Neuronal stem cell (in vitro differentiated cells): Measurements from ENCODE around the gene PCCA.

Source experiments
- DNase-seq: peaks from one replicate; pipeline ENCODE4 v3.0.0-alpha.2; 2013; ENCODE audit warnings: low spot score
- H2AFZ ChIP-seq: one replicate; pipeline ENCODE4 v1.6.1; 2013; ENCODE audit warnings: mild to moderate bottlenecking, low read length, inconsistent platforms
- H2AK5ac ChIP-seq: 2 replicates; pipeline ENCODE4 v1.6.1; 2013; ENCODE audit warnings: low read depth, mild to moderate bottlenecking, inconsistent platforms, low read length, moderate library complexity, mixed read lengths
- H2BK120ac ChIP-seq: 2 replicates; pipeline ENCODE4 v1.6.1; 2013; ENCODE audit warnings: low read depth, mild to moderate bottlenecking, inconsistent platforms, low read length, moderate library complexity, mixed read lengths
- H2BK12ac ChIP-seq: one replicate; pipeline ENCODE4 v1.6.1; 2013; ENCODE audit warnings: low read length, inconsistent platforms
- H2BK15ac ChIP-seq: 2 replicates; pipeline ENCODE4 v1.6.1; 2013; ENCODE audit warnings: mild to moderate bottlenecking, low read length, inconsistent platforms, mixed read lengths
- H2BK5ac ChIP-seq: one replicate; pipeline ENCODE4 v1.6.1; 2013; ENCODE audit warnings: inconsistent platforms, mild to moderate bottlenecking, low read length, moderate library complexity
- H3K14ac ChIP-seq: one replicate; pipeline ENCODE4 v1.6.1; 2013; ENCODE audit warnings: low read length, inconsistent platforms
- H3K18ac ChIP-seq: 2 replicates; pipeline ENCODE4 v1.6.1; 2013; ENCODE audit warnings: low read length, inconsistent platforms
- H3K23ac ChIP-seq: 2 replicates; pipeline ENCODE4 v1.6.1; 2013; ENCODE audit warnings: low read depth, mild to moderate bottlenecking, mixed read lengths, low read length, inconsistent platforms; ENCODE audit not compliant: poor library complexity
- H3K27ac ChIP-seq: replicated peaks from 3 replicates; pipeline ENCODE4 v1.5.1; 2013; ENCODE audit warnings: low read length, inconsistent platforms
- H3K27me3 ChIP-seq, 3 experiments: 2 replicates each; pipeline ENCODE4 v1.6.1; 2013; ENCODE audit warnings: low read length in 3 of 3, mild to moderate bottlenecking in 2 of 3, inconsistent platforms in 1 of 3, low read depth in 1 of 3, mixed read lengths in 1 of 3, moderate library complexity in 1 of 3; ENCODE audit not compliant: control insufficient read depth in 3 of 3, insufficient read depth in 3 of 3
- H3K36me3 ChIP-seq, 2 donors: replicated peaks in 1 of 2; 2 replicates each; pipeline ENCODE4 v1.6.1; 2013; ENCODE audit warnings: low read length in 2 of 2; ENCODE audit not compliant: control insufficient read depth in 2 of 2, insufficient read depth in 2 of 2
- H3K4ac ChIP-seq: 2 replicates; pipeline ENCODE4 v1.6.1; 2013; ENCODE audit warnings: inconsistent platforms, mild to moderate bottlenecking, low read length, moderate library complexity
- H3K4me1 ChIP-seq, 2 donors: 1 replicate in 1 of 2; 2 replicates in 1 of 2; pipeline ENCODE4 v1.6.1; 2013; ENCODE audit warnings: low read length in 2 of 2, low read depth in 1 of 2; ENCODE audit not compliant: control insufficient read depth in 2 of 2, insufficient read depth in 1 of 2
- H3K4me2 ChIP-seq: one replicate; pipeline ENCODE4 v1.6.1; 2013; ENCODE audit warnings: mild to moderate bottlenecking, low read length, inconsistent platforms; ENCODE audit not compliant: insufficient read depth, poor library complexity, severe bottlenecking
- H3K4me3 ChIP-seq, 2 donors: 2 replicates each; pipeline ENCODE4 v1.5.1; 2013; ENCODE audit warnings: low read length in 2 of 2, mild to moderate bottlenecking in 2 of 2, inconsistent platforms in 1 of 2, moderate library complexity in 1 of 2
- H3K79me1 ChIP-seq: one replicate; pipeline ENCODE4 v1.6.1; 2013; ENCODE audit warnings: low read depth, mild to moderate bottlenecking, inconsistent platforms, low read length, moderate library complexity
- H3K9ac ChIP-seq: one replicate; pipeline ENCODE4 v1.6.1; 2013; ENCODE audit warnings: mild to moderate bottlenecking, low read depth, low read length, inconsistent platforms; ENCODE audit not compliant: poor library complexity
- H3K9me3 ChIP-seq, 2 donors: replicated peaks in 1 of 2; 2 replicates each; pipeline versions ENCODE3 to v1.6.1; 2013; ENCODE audit warnings: low read length in 2 of 2, mild to moderate bottlenecking in 2 of 2, inconsistent platforms in 1 of 2, low read depth in 1 of 2, mixed read lengths in 1 of 2, moderate library complexity in 1 of 2; ENCODE audit not compliant: control insufficient read depth in 2 of 2, insufficient read depth in 1 of 2
- H4K8ac ChIP-seq: one replicate; pipeline ENCODE4 v1.6.1; 2013; ENCODE audit warnings: low read depth, mild to moderate bottlenecking, inconsistent platforms, low read length, moderate library complexity
- H4K91ac ChIP-seq: one replicate; pipeline ENCODE4 v1.6.1; 2013; ENCODE audit warnings: low read length, low read depth, mild to moderate bottlenecking, inconsistent platforms; ENCODE audit not compliant: poor library complexity
- WGBS, 2 donors: extraction: QIAGEN DNeasy Blood & Tissue Kit; methylation state at CpG; one replicate each; pipeline ENCODE4 v1.1.7; 2013; ENCODE audit warnings: missing lambda C conversion rate in 2 of 2, mixed read lengths in 1 of 2; ENCODE audit not compliant: insufficient read length in 2 of 2, insufficient replicate concordance in 1 of 2; ENCODE audit errors: extremely low coverage in 2 of 2; 5-methylcytosine and 5-hydroxymethylcytosine counted together

The PCCA gene

DNA sequence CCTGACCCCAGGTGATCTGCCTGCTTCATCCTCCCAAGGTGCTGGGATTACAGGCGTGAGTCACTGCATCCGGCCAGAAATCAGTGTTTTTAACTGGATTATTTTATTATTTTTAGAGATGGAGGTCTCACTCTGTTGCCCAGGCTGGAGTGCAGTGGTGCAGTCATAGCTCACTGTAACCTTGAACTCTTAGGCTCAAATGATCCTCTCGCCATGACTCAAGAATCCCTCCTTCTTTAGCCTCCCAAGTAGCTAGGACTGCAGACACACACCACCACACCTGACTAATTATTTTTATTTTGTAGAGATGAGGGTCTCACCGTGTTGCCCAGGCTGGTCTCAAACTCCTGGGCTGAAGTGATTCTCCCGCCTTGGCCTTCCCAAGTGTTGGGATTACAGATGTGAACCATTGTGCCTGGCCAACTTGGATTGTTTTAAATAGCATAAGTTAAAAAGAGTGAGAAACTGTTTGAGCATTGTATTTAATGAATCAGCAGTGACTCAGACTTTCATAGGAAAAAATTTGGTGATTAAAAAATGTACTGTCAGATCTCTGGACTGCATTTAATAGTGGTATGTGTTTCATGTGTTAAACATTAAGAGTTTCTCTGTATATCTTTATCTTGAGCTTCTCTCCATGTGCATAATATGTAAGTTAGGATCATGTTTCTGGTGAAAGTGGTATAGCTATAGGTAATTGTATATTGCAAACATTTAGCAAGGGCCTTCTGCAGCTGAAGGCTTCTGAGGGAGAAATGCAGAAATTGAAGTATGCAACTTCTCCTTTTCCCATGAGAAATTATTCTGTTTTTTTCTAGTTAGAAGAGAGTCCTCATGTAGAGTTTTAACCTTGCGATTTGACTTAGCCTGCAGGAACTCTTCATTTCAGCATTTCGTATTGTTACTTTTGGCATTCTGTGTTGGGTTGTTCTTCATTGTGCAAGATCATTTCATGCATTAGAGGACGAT is 121.2 kb downstream of the PCCA start:
- Histone ChIP-seq H3K14ac (no peak overlapping the region), H3K4me3 (no peak overlapping the region), H2AFZ (no peak overlapping the region)

DNA sequence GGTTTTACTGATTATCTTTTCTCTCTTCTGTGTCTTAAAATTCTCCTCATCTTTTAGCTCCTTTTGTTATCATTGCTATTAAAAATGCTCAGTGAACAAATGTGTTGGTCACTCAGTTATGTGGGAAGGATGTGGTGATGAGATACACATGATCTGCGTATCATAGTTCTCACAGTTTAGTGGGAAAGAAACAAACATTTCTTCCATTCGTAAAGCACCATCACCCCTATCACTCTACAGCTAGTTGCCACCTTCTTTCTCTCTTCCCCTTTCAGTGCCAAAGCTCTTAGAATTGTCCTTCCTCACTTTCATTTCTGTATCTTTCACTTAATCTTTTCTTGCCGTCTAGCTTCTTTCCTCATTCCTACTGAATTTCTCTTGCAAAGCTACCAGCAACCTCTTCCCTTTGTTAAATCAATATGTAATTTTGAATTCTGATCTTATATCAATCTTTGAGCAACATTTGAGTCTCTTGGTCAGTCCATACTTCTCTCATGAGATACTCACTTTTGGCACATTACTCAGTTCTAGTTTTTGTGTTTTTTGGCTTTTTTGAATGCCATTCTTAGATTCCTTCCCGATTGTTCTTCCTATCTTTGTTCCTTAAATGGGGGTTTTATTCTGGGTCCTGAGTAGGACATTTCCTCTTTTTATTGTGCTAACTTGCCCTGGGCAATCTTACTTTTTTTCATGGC is 122.3 kb downstream of the PCCA start:
- Histone ChIP-seq H3K23ac (no peak overlapping the region), H3K9ac (no peak overlapping the region), H4K8ac (no peak overlapping the region), H3K4ac (no peak overlapping the region), H3K4me2 (no peak overlapping the region), H2AFZ (no peak overlapping the region), H3K27me3 (no peaks in the 10 kb centered on the region), H3K18ac (no peak overlapping the region), H4K91ac (no peak overlapping the region), H3K4me1 (no peaks in the 10 kb centered on the region), H3K36me3 (peaks cover 0 to 50% of the 10 kb centered on the region in 2 donors), H2BK120ac (no peak overlapping the region), H3K14ac (no peak overlapping the region), H3K79me1 (no peaks in the 10 kb centered on the region), H2AK5ac (no peak overlapping the region), H2BK12ac (no peak overlapping the region), H3K9me3 (no peaks in the 10 kb centered on the region), H3K4me3 (no peak overlapping the region), H3K27ac (no peak overlapping the region), H2BK15ac (no peak overlapping the region), H2BK5ac (no peak overlapping the region)
- no peak for DNase-seq
- no CpG with 5 or more reads among the region's 4 CpGs for WGBS, 2 donors

More for the DNA sequence above, 121.2 kb downstream of the PCCA start:
- Histone ChIP-seq H3K27ac (no peak overlapping the region), H3K23ac (no peak overlapping the region), H2BK5ac (no peak overlapping the region), H2BK120ac (no peak overlapping the region), H2BK12ac (no peak overlapping the region), H3K27me3 (no peaks in the 10 kb centered on the region), H3K4me2 (no peak overlapping the region), H3K9ac (no peak overlapping the region), H2AK5ac (no peak overlapping the region), H3K36me3 (peaks cover 0 to 45% of the 10 kb centered on the region in 2 donors), H3K18ac (no peak overlapping the region), H2BK15ac (no peak overlapping the region), H4K91ac (no peak overlapping the region), H4K8ac (no peak overlapping the region), H3K9me3 (no peaks in the 10 kb centered on the region), H3K79me1 (no peaks in the 10 kb centered on the region), H3K4me1 (no peaks in the 10 kb centered on the region), H3K4ac (no peak overlapping the region)
- no CpG with 5 or more reads among the region's 8 CpGs for WGBS, 2 donors
- DNase-seq: no peak

DNA sequence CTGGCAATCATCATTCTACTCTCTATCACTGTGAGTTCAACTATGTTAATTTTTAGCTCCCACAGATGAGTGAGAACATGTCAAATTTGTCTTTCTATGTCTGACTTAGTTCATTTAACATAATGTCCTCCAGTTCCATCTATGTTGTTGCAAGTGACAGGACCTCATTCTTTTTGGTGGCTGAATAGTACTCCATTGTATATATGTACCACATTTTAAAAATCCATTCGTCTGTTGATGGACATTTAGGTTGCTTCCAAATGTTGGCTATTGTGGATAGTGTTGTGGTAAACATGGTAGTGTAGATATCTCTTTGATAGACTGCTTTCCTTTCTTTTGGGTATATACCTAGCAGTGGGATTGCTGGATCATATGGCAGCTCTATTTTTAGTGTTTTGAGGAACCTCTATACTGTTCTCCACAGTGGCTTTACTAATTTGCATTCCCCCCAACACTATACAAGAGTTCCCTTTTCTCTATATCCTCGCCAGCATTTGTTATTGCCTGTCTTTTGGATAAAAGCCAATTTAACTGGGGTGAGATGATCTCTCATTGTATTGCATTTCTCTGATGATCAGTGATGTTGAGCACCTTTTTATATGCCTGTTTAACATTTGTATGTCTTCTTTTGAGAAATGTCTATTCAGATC is 124.1 kb downstream of the PCCA start:
- Histone ChIP-seq H3K4me2 (no peak overlapping the region), H3K9me3 (no peaks in the 10 kb centered on the region), H4K8ac (no peak overlapping the region), H2AK5ac (no peak overlapping the region), H3K4me1 (no peaks in the 10 kb centered on the region), H2BK5ac (no peak overlapping the region), H3K4ac (no peak overlapping the region), H3K18ac (no peak overlapping the region), H3K4me3 (no peak overlapping the region), H2BK15ac (no peak overlapping the region), H3K27ac (no peak overlapping the region), H4K91ac (no peak overlapping the region), H2AFZ (no peak overlapping the region), H3K23ac (no peak overlapping the region), H3K36me3 (peaks cover 0 to 55% of the 10 kb centered on the region in 2 donors), H3K27me3 (no peaks in the 10 kb centered on the region), H2BK12ac (no peak overlapping the region), H3K9ac (no peak overlapping the region), H2BK120ac (no peak overlapping the region), H3K79me1 (no peaks in the 10 kb centered on the region), H3K14ac (no peak overlapping the region)
- no peak for DNase-seq
- WGBS, 2 donors: no CpG with 5 or more reads among the region's 2 CpGs

DNA sequence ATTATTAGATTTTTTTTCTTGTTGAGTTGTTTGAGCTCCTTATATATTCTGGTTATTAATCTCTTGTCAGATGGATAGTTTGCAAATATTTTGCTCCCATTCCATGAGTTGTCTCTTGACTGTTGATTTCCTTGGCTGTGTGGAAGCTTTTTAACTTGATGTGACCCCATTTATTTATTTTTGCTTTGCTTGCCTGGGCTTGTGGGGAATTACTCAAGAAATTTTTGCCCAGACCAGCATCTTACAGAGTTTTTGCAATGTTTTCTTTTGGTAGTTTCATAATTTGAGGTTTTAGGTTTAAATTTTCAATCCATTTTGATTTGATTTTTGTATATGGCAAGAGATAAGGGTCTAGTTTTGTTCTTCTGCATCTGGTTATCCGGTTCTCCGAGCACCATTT is 124.7 kb downstream of the PCCA start:
- Histone ChIP-seq H3K4ac (no peak overlapping the region), H2BK15ac (no peak overlapping the region), H3K9ac (no peak overlapping the region), H4K8ac (no peak overlapping the region), H3K18ac (no peak overlapping the region), H3K14ac (no peak overlapping the region), H2AK5ac (no peak overlapping the region), H3K9me3 (no peaks in the 10 kb centered on the region), H3K27ac (no peak overlapping the region), H3K79me1 (no peaks in the 10 kb centered on the region), H3K4me2 (no peak overlapping the region), H3K36me3 (peaks cover 0 to 55% of the 10 kb centered on the region in 2 donors), H3K23ac (no peak overlapping the region), H3K4me1 (no peaks in the 10 kb centered on the region), H2BK5ac (no peak overlapping the region), H2AFZ (no peak overlapping the region), H2BK120ac (no peak overlapping the region), H4K91ac (no peak overlapping the region), H3K4me3 (no peak overlapping the region), H3K27me3 (no peaks in the 10 kb centered on the region), H2BK12ac (no peak overlapping the region)
- WGBS, 2 donors: no CpG with 5 or more reads among the region's 2 CpGs
- DNase-seq: no peak
